Liver (tissue), 9 donors: Measurements from ENCODE around the gene ABTB2. TPM values are rescaled to one million over a fixed set of nuclear protein-coding genes. Genes with fewer than 3 reads are reported as not detected.

Source experiments
- DNase-seq: peaks from one replicate; pipeline ENCODE4 v3.0.0-alpha.2; 2017; ENCODE audit warnings: low spot score
- H3K27ac ChIP-seq, 2 donors: one replicate each; pipeline ENCODE4 v1.7.0; 2013; ENCODE audit warnings: inconsistent platforms in 2 of 2, low read length in 2 of 2, control low read depth in 1 of 2, low read depth in 1 of 2, mild to moderate bottlenecking in 1 of 2
- H3K27me3 ChIP-seq, 4 donors: one replicate each; pipeline versions ENCODE4 v1.6.1 to v1.7.0; 2013; ENCODE audit warnings: low read length in 3 of 4, inconsistent platforms in 1 of 4, mild to moderate bottlenecking in 1 of 4, moderate library complexity in 1 of 4; ENCODE audit not compliant: control insufficient read depth in 4 of 4, insufficient read depth in 4 of 4
- H3K36me3 ChIP-seq, 4 donors: one replicate each; pipeline versions ENCODE4 v1.6.1 to v1.7.0; 2013; ENCODE audit warnings: low read length in 3 of 4, mild to moderate bottlenecking in 3 of 4, low read depth in 1 of 4, moderate library complexity in 1 of 4; ENCODE audit not compliant: control insufficient read depth in 4 of 4, insufficient read depth in 3 of 4
- H3K4me1 ChIP-seq, 4 donors: one replicate each; pipeline versions ENCODE4 v1.6.1 to v1.7.0; 2013; ENCODE audit warnings: low read length in 3 of 4, mild to moderate bottlenecking in 3 of 4, moderate library complexity in 1 of 4; ENCODE audit not compliant: control insufficient read depth in 4 of 4, insufficient read depth in 4 of 4
- H3K4me3 ChIP-seq, 3 donors: one replicate each; pipeline versions ENCODE4 v1.6.1 to v1.7.0; 2013; ENCODE audit warnings: low read length in 3 of 3, control low read depth in 1 of 3, low read depth in 1 of 3, mild to moderate bottlenecking in 1 of 3
- H3K9ac ChIP-seq, 2 donors: one replicate each; pipeline ENCODE4 v1.7.0; 2013; ENCODE audit warnings: low read length in 2 of 2, mild to moderate bottlenecking in 2 of 2, moderate library complexity in 2 of 2, control low read depth in 1 of 2, low read depth in 1 of 2
- H3K9me3 ChIP-seq, 4 donors: one replicate each; pipeline versions ENCODE4 v1.6.1 to v1.7.0; 2013; ENCODE audit warnings: low read length in 3 of 4; ENCODE audit not compliant: control insufficient read depth in 4 of 4
- EGR1 ChIP-seq, 2 donors: IDR thresholded peaks; 2 replicates each; pipeline ENCODE4 v1.6.1; 2016 to 2018; ENCODE audit warnings: antibody characterized with exemption in 2 of 2, low read depth in 2 of 2
- FOXA1 ChIP-seq: IDR thresholded peaks from 2 replicates; pipeline ENCODE4 v1.6.1; 2016; ENCODE audit warnings: antibody characterized with exemption
- FOXA2 ChIP-seq: IDR thresholded peaks from 2 replicates; pipeline ENCODE4 v1.6.1; 2016; ENCODE audit warnings: antibody characterized with exemption
- GABPA ChIP-seq, 2 donors: IDR thresholded peaks in 1 of 2; conservative IDR thresholded peaks in 1 of 2; 2 replicates each; pipeline ENCODE4 v1.6.1; 2016; ENCODE audit warnings: antibody characterized with exemption in 2 of 2, mild to moderate bottlenecking in 1 of 2, moderate library complexity in 1 of 2
- HNF4A ChIP-seq, 2 donors: conservative IDR thresholded peaks; 2 replicates each; pipeline ENCODE4 v1.6.1; 2016; ENCODE audit warnings: antibody characterized with exemption in 2 of 2, mild to moderate bottlenecking in 2 of 2
- HNF4G ChIP-seq: IDR thresholded peaks from 2 replicates; pipeline ENCODE4 v1.6.1; 2016; ENCODE audit warnings: antibody characterized with exemption
- NR2F2 ChIP-seq: IDR thresholded peaks from 2 replicates; pipeline ENCODE4 v1.6.1; 2016; ENCODE audit warnings: antibody characterized with exemption
- RXRA ChIP-seq, 2 donors: IDR thresholded peaks; 2 replicates each; pipeline ENCODE4 v1.6.1; 2017 to 2018; ENCODE audit warnings: antibody characterized with exemption in 2 of 2, mild to moderate bottlenecking in 1 of 2
- SP1 ChIP-seq: IDR thresholded peaks from 2 replicates; pipeline ENCODE4 v1.6.1; 2018; ENCODE audit warnings: antibody characterized with exemption, mild to moderate bottlenecking
- YY1 ChIP-seq: IDR thresholded peaks from 2 replicates; pipeline ENCODE4 v1.6.1; 2016; ENCODE audit warnings: antibody characterized with exemption, mild to moderate bottlenecking
- WGBS: extraction: QIAGEN DNeasy Blood & Tissue Kit; methylation state at CpG from one replicate; pipeline ENCODE4 v1.1.7; 2013; 5-methylcytosine and 5-hydroxymethylcytosine counted together
- polyA plus RNA-seq, 2 donors: library from polyadenylated mRNA; stranded (reverse) in 1 of 2; unstranded in 1 of 2; fragments of 200-250 nt in 1 of 2; fragments of >200 nt in 1 of 2; fragmentation: Nextera tagmentation in 1 of 2; extraction: Ambion mirVana in 1 of 2; gene quantifications; one replicate each; pipeline versions ENCODE4 v1.2.1 to v1.2.3, GENCODE V29; 2013 to 2015
- total RNA-seq, 2 donors: library from RNA; depleted of rRNA; stranded (reverse); fragments of >200 nt; gene quantifications; one replicate each; pipeline ENCODE4 v1.2.3, GENCODE V29; 2014
- TF ChIP-seq, protein P1 (sequence below): IDR thresholded peaks from 2 replicates; pipeline ENCODE4 v1.6.1; 2016; ENCODE audit warnings: antibody characterized with exemption
- TF ChIP-seq, protein P2 (sequence below): IDR thresholded peaks from 2 replicates; pipeline ENCODE4 v1.6.1; 2016; ENCODE audit warnings: antibody characterized with exemption
- TF ChIP-seq, protein P3 (sequence below): IDR thresholded peaks from 2 replicates; pipeline ENCODE4 v1.6.1; 2016; ENCODE audit warnings: antibody characterized with exemption, mild to moderate bottlenecking
- TF ChIP-seq, protein P4 (sequence below): IDR thresholded peaks from 2 replicates; pipeline ENCODE4 v1.6.1; 2016; ENCODE audit warnings: antibody characterized with exemption
- TF ChIP-seq, protein P5 (sequence below): fragments of 150-350 bp; IDR thresholded peaks from 2 replicates; pipeline ENCODE4 v1.5.1; 2017; ENCODE audit warnings: improper control_type of control experiment, low read depth, low read length; ENCODE audit not compliant: missing input control
- donor health status: healthy.
- donor health status: healthy.
- donor health status: healthy.
- donor health status: healthy.
- donor health status: healthy.

The ABTB2 gene
- total and polyA plus RNA-seq, 4 donors: 2.4 to 8.9 (median 6.1) TPM

DNA sequence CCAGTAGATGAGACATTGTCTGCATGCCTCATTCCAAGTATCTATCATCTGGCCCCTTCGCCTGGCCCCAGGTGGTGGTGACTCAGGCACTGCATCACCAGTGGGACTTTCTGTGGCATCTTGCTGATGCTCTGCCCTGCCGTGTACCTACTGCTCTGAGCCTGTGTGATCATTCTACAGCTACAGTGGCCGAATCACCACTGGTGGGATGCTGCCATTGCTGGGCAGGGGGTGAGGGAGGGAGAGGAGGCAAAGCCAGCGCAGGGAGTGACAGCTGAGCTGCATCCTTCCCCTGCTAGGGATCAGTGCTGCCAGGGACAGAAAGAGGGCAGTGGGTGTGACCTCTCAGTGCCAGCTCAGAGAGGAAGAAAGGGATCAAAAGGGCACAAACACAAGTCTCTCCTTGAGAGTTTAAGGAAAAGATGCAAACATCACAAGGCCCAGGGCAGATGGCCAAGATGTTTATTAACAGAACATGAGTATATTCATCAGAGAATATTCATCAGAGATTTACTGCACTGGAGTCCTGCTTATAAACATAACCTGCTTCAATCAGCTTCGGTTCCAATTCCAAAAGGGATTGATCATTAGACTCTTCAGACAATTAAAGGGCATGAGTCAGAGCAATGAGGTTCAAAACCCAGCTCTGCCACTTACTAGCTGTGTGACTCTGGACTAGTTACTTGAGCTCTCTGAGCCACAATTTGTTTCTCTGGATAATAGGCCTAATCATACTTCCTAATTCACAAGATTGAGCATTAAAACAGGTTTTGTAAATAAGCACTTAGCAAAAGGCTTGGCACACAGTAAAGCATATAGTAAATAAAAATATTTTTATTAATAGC lies 142.6 kb downstream of the ABTB2 start:
- Histone ChIP-seq H3K27me3 (no peaks in the 10 kb centered on the region), H3K27ac (peak overlapping the region in 1 of 2 donors; percentile 26), H3K4me3 (no peak overlapping the region), H3K4me1 (peaks cover 0 to 15% (median 9%) of the 10 kb centered on the region in 4 donors), H3K9ac (no peak overlapping the region), H3K9me3 (no peaks in the 10 kb centered on the region), H3K36me3 (no peaks in the 10 kb centered on the region)
- DNase-seq: no peak
- no peak for TF ChIP-seq RXRA (IDR thresholded peaks at IDR 0.05)
- no peak for TF ChIP-seq FOXA1
- TF ChIP-seq, protein P1, sequence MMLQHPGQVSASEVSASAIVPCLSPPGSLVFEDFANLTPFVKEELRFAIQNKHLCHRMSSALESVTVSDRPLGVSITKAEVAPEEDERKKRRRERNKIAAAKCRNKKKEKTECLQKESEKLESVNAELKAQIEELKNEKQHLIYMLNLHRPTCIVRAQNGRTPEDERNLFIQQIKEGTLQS: no peak
- TF ChIP-seq FOXA2: no peak
- WGBS: 78% methylated on average over 5 of the region's 5 CpGs

DNA sequence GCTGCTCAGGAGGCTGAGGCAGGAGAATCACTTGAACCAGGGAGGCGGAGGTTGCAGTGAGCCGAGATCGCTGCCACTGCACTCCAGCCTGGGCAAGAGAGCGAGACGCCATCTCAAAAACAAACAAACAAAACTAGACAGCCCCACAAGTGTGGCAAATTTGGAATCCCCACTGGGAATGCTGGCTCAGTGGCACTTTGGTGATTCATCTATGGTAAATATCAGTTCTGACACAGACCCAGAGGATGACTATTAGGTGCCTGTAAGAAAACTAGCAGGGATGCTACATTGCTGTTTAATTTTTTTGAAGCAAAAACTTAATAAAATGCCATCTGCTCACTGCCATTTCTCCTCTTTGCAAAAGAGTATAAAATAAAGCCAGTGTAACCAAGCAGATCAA lies 144.4 kb downstream of the ABTB2 start:
- H3K27ac ChIP-seq: peak overlapping the region; percentile 72 to 80
- peaks cover 0 to 12% (median 9%) of the 10 kb centered on the region in 4 donors for H3K4me1 ChIP-seq
- no peaks in the 10 kb centered on the region for H3K9me3 ChIP-seq
- TF ChIP-seq NR2F2: no peak
- no peak for TF ChIP-seq HNF4G
- TF ChIP-seq FOXA2: no peak
- no peak for TF ChIP-seq SP1
- no peak for TF ChIP-seq FOXA1
- no peak for TF ChIP-seq EGR1 (IDR thresholded peaks at IDR 0.05; ENCODE audit: low read depth in 2 of 2)
- TF ChIP-seq, protein P2, sequence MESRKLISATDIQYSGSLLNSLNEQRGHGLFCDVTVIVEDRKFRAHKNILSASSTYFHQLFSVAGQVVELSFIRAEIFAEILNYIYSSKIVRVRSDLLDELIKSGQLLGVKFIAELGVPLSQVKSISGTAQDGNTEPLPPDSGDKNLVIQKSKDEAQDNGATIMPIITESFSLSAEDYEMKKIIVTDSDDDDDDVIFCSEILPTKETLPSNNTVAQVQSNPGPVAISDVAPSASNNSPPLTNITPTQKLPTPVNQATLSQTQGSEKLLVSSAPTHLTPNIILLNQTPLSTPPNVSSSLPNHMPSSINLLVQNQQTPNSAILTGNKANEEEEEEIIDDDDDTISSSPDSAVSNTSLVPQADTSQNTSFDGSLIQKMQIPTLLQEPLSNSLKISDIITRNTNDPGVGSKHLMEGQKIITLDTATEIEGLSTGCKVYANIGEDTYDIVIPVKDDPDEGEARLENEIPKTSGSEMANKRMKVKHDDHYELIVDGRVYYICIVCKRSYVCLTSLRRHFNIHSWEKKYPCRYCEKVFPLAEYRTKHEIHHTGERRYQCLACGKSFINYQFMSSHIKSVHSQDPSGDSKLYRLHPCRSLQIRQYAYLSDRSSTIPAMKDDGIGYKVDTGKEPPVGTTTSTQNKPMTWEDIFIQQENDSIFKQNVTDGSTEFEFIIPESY: no peak
- no peak for TF ChIP-seq RXRA (IDR thresholded peaks at IDR 0.05)
- H3K27me3 ChIP-seq: no peaks in the 10 kb centered on the region
- H3K36me3 ChIP-seq: no peaks in the 10 kb centered on the region
- WGBS: 70% methylated on average over 5 of the region's 5 CpGs
- H3K4me3 ChIP-seq: no peak overlapping the region
- no peak overlapping the region for H3K9ac ChIP-seq
- DNase-seq: no peak

DNA sequence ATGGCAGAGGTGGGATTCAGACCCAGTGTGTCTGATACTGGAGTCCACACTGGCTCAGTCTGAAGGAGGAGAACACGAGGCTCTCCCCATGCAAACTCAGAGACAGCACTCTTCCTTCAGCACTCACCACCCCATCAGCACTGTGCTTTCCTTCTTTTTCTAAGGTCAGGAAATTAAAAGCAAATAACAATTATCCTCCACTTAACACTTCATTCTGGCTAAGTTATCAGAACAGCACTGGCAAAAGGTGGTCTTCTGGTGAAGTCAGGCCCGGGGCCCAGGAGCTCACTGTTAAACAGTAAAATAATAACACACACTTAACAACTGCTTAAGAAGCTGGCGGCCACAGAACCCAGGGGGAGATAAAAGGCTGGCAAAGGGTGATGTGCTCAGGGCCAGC lies 145.2 kb downstream of the ABTB2 start:
- peaks cover 0 to 12% (median 9%) of the 10 kb centered on the region in 4 donors for H3K4me1 ChIP-seq
- H3K9ac ChIP-seq: no peak overlapping the region
- H3K4me3 ChIP-seq: no peak overlapping the region
- no peaks in the 10 kb centered on the region for H3K27me3 ChIP-seq
- no peaks in the 10 kb centered on the region for H3K9me3 ChIP-seq
- 91% methylated on average over 3 of the region's 3 CpGs for WGBS
- peak overlapping the region in 1 of 2 donors; percentile 80 for H3K27ac ChIP-seq
- DNase-seq: no peak
- H3K36me3 ChIP-seq: no peaks in the 10 kb centered on the region
- TF ChIP-seq GABPA (IDR thresholded peaks at IDR 0.05 in 1 of 2, conservative IDR thresholded peaks at IDR 0.05 in 1 of 2): no peak
- TF ChIP-seq, protein P2: no peak
- TF ChIP-seq, protein P3, sequence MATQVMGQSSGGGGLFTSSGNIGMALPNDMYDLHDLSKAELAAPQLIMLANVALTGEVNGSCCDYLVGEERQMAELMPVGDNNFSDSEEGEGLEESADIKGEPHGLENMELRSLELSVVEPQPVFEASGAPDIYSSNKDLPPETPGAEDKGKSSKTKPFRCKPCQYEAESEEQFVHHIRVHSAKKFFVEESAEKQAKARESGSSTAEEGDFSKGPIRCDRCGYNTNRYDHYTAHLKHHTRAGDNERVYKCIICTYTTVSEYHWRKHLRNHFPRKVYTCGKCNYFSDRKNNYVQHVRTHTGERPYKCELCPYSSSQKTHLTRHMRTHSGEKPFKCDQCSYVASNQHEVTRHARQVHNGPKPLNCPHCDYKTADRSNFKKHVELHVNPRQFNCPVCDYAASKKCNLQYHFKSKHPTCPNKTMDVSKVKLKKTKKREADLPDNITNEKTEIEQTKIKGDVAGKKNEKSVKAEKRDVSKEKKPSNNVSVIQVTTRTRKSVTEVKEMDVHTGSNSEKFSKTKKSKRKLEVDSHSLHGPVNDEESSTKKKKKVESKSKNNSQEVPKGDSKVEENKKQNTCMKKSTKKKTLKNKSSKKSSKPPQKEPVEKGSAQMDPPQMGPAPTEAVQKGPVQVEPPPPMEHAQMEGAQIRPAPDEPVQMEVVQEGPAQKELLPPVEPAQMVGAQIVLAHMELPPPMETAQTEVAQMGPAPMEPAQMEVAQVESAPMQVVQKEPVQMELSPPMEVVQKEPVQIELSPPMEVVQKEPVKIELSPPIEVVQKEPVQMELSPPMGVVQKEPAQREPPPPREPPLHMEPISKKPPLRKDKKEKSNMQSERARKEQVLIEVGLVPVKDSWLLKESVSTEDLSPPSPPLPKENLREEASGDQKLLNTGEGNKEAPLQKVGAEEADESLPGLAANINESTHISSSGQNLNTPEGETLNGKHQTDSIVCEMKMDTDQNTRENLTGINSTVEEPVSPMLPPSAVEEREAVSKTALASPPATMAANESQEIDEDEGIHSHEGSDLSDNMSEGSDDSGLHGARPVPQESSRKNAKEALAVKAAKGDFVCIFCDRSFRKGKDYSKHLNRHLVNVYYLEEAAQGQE: no peak
- TF ChIP-seq RXRA (IDR thresholded peaks at IDR 0.05): no peak
- no peak for TF ChIP-seq SP1
- TF ChIP-seq, protein P4, sequence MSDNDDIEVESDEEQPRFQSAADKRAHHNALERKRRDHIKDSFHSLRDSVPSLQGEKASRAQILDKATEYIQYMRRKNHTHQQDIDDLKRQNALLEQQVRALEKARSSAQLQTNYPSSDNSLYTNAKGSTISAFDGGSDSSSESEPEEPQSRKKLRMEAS: no peak
- no peak for TF ChIP-seq HNF4G
- TF ChIP-seq, protein P1: no peak
- TF ChIP-seq, protein P5, sequence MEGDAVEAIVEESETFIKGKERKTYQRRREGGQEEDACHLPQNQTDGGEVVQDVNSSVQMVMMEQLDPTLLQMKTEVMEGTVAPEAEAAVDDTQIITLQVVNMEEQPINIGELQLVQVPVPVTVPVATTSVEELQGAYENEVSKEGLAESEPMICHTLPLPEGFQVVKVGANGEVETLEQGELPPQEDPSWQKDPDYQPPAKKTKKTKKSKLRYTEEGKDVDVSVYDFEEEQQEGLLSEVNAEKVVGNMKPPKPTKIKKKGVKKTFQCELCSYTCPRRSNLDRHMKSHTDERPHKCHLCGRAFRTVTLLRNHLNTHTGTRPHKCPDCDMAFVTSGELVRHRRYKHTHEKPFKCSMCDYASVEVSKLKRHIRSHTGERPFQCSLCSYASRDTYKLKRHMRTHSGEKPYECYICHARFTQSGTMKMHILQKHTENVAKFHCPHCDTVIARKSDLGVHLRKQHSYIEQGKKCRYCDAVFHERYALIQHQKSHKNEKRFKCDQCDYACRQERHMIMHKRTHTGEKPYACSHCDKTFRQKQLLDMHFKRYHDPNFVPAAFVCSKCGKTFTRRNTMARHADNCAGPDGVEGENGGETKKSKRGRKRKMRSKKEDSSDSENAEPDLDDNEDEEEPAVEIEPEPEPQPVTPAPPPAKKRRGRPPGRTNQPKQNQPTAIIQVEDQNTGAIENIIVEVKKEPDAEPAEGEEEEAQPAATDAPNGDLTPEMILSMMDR: no peak
- no peak for TF ChIP-seq YY1
- TF ChIP-seq FOXA2: no peak
- TF ChIP-seq HNF4A (conservative IDR thresholded peaks at IDR 0.05): no peak
- no peak for TF ChIP-seq FOXA1
